Activated T-cell treated with anti-CD3 and anti-CD28 coated beads for 1 hour (primary cell): ENCODE data around the gene PLA2G15.

ENCODE experiments used
- DNase-seq: peaks from one replicate; pipeline ENCODE4 v3.0.0-alpha.2; 2020; ENCODE audit warnings: low read depth

PLA2G15 gene

GRCh38 chr16:68298907-68299561 lies 53.9 kb downstream of the PLA2G15 start:
- DNase-seq: no peak

GRCh38 chr16:68299571-68300453 lies 54.6 kb downstream of the PLA2G15 start:
- no peak for DNase-seq

GRCh38 chr16:68300734-68301459 lies 55.7 kb downstream of the PLA2G15 start:
- DNase-seq: no peak

GRCh38 chr16:68306633-68307032 lies 61.5 kb downstream of the PLA2G15 start:
- DNase-seq: no peak

- no peak for DNase-seq
Measured at GRCh38 chr16:68309799-68310198, 64.6 kb downstream of the PLA2G15 start.

- DNase-seq: no peak
Measured at GRCh38 chr16:68310437-68310773, 65.2 kb downstream of the PLA2G15 start.
